CD4-positive, alpha-beta T cell (primary cell): ENCODE data around the gene PSAT1. TPM values are rescaled to one million over a fixed set of nuclear protein-coding genes. Genes with fewer than 3 reads are reported as not detected.

Source experiments
- ATAC-seq: fragments of 200-7000 bp; cut with Tn5 transposase; one replicate; pipeline ENCODE4 v1.10.0; 2022; ENCODE audit warnings: mild to moderate bottlenecking; ENCODE audit not compliant: poor library complexity
- CTCF ChIA-PET: fragments of 350-600 bp; sonication (Branson Sonifier 250); formaldehyde crosslinking; loops from one replicate; lab custom pipeline; 2021; ENCODE audit warnings: antibody characterized with exemption, inconsistent platforms; lab: Charles Lee
- POLR2A ChIA-PET: fragments of 350-600 bp; sonication (Branson Sonifier 250); formaldehyde crosslinking; loops from one replicate; lab custom pipeline; 2021; ENCODE audit warnings: antibody characterized with exemption, inconsistent platforms; lab: Charles Lee
- DNase-seq, 14 experiments: peaks; one replicate each; pipeline ENCODE4 v3.0.0-alpha.2; 2013 to 2020; ENCODE audit warnings: mixed read lengths in 2 of 14
- H3K27ac ChIP-seq, 2 donors: one replicate each; pipeline versions ENCODE4 v1.5.1 to v1.7.0; 2013; ENCODE audit warnings: low read length in 2 of 2, low read depth in 1 of 2, mild to moderate bottlenecking in 1 of 2
- H3K27me3 ChIP-seq, 2 experiments: 1 replicate in 1 of 2; 2 replicates in 1 of 2; pipeline versions ENCODE4 v1.6.1 to v1.7.0; 2013; ENCODE audit warnings: low read length in 2 of 2, control low read depth in 1 of 2, mild to moderate bottlenecking in 1 of 2, moderate library complexity in 1 of 2; ENCODE audit not compliant: insufficient read depth in 2 of 2, control insufficient read depth in 1 of 2
- H3K36me3 ChIP-seq: one replicate; pipeline ENCODE4 v1.6.1; 2013; ENCODE audit warnings: low read length, control low read depth; ENCODE audit not compliant: insufficient read depth
- H3K4me1 ChIP-seq: one replicate; pipeline ENCODE4 v1.6.1; 2013; ENCODE audit warnings: low read length, control low read depth; ENCODE audit not compliant: insufficient read depth
- H3K4me3 ChIP-seq: one replicate; pipeline ENCODE4 v1.5.1; 2013; ENCODE audit warnings: mild to moderate bottlenecking, low read length, moderate library complexity
- H3K9me3 ChIP-seq, 2 experiments: 1 replicate in 1 of 2; 2 replicates in 1 of 2; pipeline versions ENCODE4 v1.6.1 to v1.7.0; 2013; ENCODE audit warnings: low read length in 2 of 2, mild to moderate bottlenecking in 2 of 2, control low read depth in 1 of 2, moderate library complexity in 1 of 2; ENCODE audit not compliant: control insufficient read depth in 1 of 2, insufficient read depth in 1 of 2
- H3K27ac Mint-ChIP-seq: one replicate; pipeline ENCODE4 v1.8.0; 2020; ENCODE audit warnings: mixed read lengths
- H3K27me3 Mint-ChIP-seq: one replicate; pipeline ENCODE4 v1.8.0; 2021; ENCODE audit warnings: mixed read lengths
- H3K36me3 Mint-ChIP-seq: one replicate; pipeline ENCODE4 v1.8.0; 2021; ENCODE audit warnings: low read depth, mixed read lengths
- H3K4me1 Mint-ChIP-seq: one replicate; pipeline ENCODE4 v1.8.0; 2021; ENCODE audit warnings: low read depth, mixed read lengths
- H3K4me3 Mint-ChIP-seq: one replicate; pipeline ENCODE4 v1.8.0; 2020; ENCODE audit warnings: mild to moderate bottlenecking, mixed read lengths
- H3K9me3 Mint-ChIP-seq: one replicate; pipeline ENCODE4 v1.8.0; 2020; ENCODE audit warnings: mixed read lengths
- CTCF ChIP-seq: fragments of 200-600 bp; IDR thresholded peaks from one replicate; pipeline ENCODE4 v1.8.0; 2022; ENCODE audit warnings: antibody characterized with exemption, mild to moderate bottlenecking
- intact Hi-C, 2 experiments: fragments of 100-400 bp; cut with DNase I in 1 of 2; cut with micrococcal nuclease in 1 of 2; formaldehyde crosslinking; loops; one replicate each; pipeline versions ENCODE4 v1.15.1 to v1.9.0; 2023 to 2025; cut with DNase I, micrococcal nuclease
- total RNA-seq, 174 experiments: library from RNA in 2 of 174; stranded (reverse) in 2 of 174; gene quantifications; one replicate each; pipeline ENCODE4 v1.2.3 and lab custom pipeline; 2021 to 2026

The PSAT1 gene
- total RNA-seq, 2 experiments from 2014 or later, result 0.30 to 0.61 TPM

GRCh38 chr9:78307360-78307759 lies 10.4 kb downstream of the PSAT1 start:
- no peaks in the 10 kb centered on the region for H3K9me3 Mint-ChIP-seq
- H3K27ac Mint-ChIP-seq, result no peak overlapping the region
- intact Hi-C loops, result no loop called here
- DNase-seq (no peak), ATAC-seq (no peak)
- TF ChIP-seq CTCF, result no peak
- no peaks in the 10 kb centered on the region for H3K4me1 Mint-ChIP-seq
- POLR2A ChIA-PET, result no interaction called here
- H3K4me3 Mint-ChIP-seq, result no peak overlapping the region
- CTCF ChIA-PET, result no interaction called here
- H3K27me3 Mint-ChIP-seq, result no peaks in the 10 kb centered on the region
- Histone ChIP-seq H3K4me1 (no peaks in the 10 kb centered on the region), H3K27me3 (no peaks in the 10 kb centered on the region), H3K27ac (no peak overlapping the region), H3K4me3 (no peak overlapping the region), H3K9me3 (no peaks in the 10 kb centered on the region), H3K36me3 (peaks cover 7% of the 10 kb centered on the region)
- H3K36me3 Mint-ChIP-seq, result peaks cover 67% of the 10 kb centered on the region

DNA sequence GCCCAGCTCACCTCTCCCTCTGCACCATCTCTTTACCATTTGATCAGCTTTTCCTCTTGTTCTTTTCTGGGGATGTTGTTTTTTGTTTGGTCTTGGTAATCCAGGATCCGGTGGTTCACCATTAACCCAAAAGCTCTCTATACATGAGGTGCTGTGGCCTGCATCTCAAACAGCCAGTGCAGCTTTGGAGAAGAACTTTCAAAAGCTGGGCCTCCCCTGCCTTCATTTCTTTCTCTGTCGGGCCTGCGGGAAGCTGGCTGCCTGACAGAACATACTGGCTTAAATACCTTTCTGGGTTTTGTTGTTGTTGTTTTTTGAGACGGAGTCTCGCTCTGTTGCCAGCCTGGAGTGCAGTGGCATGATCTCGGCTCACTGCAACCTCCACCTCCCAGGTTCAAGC lies 12.1 kb downstream of the PSAT1 start:
- H3K4me1 Mint-ChIP-seq, result no peaks in the 10 kb centered on the region
- ChIA-PET POLR2A (no interaction called here), CTCF (no interaction called here)
- intact Hi-C loops, result no loop called here
- H3K27ac ChIP-seq, result no peak overlapping the region
- no peaks in the 10 kb centered on the region for H3K9me3 Mint-ChIP-seq
- peaks cover 7% of the 10 kb centered on the region for H3K36me3 ChIP-seq
- no peaks in the 10 kb centered on the region for H3K27me3 ChIP-seq
- no peak for TF ChIP-seq CTCF
- ATAC-seq, result no peak
- no peaks in the 10 kb centered on the region for H3K4me1 ChIP-seq
- H3K27me3 Mint-ChIP-seq, result no peaks in the 10 kb centered on the region
- no peaks in the 10 kb centered on the region for H3K9me3 ChIP-seq
- no peak overlapping the region for H3K4me3 ChIP-seq
- DNase-seq, result no peak
- H3K36me3 Mint-ChIP-seq, result peaks cover 59% of the 10 kb centered on the region
- H3K27ac Mint-ChIP-seq, result no peak overlapping the region
- H3K4me3 Mint-ChIP-seq, result no peak overlapping the region

DNA sequence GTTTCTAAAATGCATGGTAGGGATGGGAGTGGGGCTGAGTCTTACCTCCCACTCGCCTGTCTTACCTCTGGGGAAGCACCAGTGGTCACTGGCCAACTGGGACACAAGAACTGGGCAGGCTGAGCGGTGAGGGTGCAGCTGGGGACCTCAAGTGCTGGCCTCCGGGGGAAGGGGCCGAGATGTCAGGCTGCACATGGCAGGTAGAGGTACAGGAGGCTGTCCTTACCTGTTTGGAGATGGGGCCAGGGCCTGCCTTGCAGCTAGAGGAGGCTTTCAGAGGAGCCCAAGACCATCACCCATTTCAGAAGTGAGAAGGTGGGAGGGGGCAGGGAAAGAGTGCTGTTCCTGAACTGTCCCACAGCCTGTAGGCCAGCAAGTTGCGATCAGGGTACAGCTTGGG lies 14.2 kb downstream of the PSAT1 start:
- Histone ChIP-seq H3K4me1 (no peaks in the 10 kb centered on the region), H3K36me3 (peaks cover 9% of the 10 kb centered on the region), H3K27me3 (no peaks in the 10 kb centered on the region), H3K9me3 (no peaks in the 10 kb centered on the region), H3K27ac (no peak overlapping the region), H3K4me3 (no peak overlapping the region)
- no peak overlapping the region for H3K27ac Mint-ChIP-seq
- no peaks in the 10 kb centered on the region for H3K4me1 Mint-ChIP-seq
- no peaks in the 10 kb centered on the region for H3K27me3 Mint-ChIP-seq
- no peaks in the 10 kb centered on the region for H3K9me3 Mint-ChIP-seq
- H3K36me3 Mint-ChIP-seq, result peaks cover 44% of the 10 kb centered on the region
- no peak for TF ChIP-seq CTCF
- no peak overlapping the region for H3K4me3 Mint-ChIP-seq
- ChIA-PET CTCF (no interaction called here), POLR2A (no interaction called here)
- intact Hi-C loops, result no loop called here
- no peak for DNase-seq
- ATAC-seq, result no peak
